H9 (cell line): ENCODE results near the gene ZNF576. TPM values are rescaled to one million over a fixed set of nuclear protein-coding genes. Genes with fewer than 3 reads are reported as not detected.

Experiments used
- DNase-seq: peaks from one replicate; pipeline ENCODE4 v3.0.0-alpha.2; 2017
- H2AFZ ChIP-seq: one replicate; pipeline ENCODE4 v1.6.1; 2013; ENCODE audit warnings: mild to moderate bottlenecking, low read length, control low read depth, moderate library complexity
- H2AK5ac ChIP-seq: 2 replicates; pipeline ENCODE4 v1.6.1; 2013; ENCODE audit warnings: low read length, control low read depth, mixed read lengths; ENCODE audit not compliant: insufficient read length
- H2BK120ac ChIP-seq: one replicate; pipeline ENCODE4 v1.6.1; 2013; ENCODE audit warnings: low read depth, mild to moderate bottlenecking, low read length, control low read depth, inconsistent platforms; ENCODE audit not compliant: poor library complexity, severe bottlenecking
- H2BK12ac ChIP-seq: 2 replicates; pipeline ENCODE4 v1.6.1; 2013; ENCODE audit warnings: low read length, control low read depth, mixed read lengths, low read depth; ENCODE audit not compliant: insufficient read length
- H2BK15ac ChIP-seq: 2 replicates; pipeline ENCODE4 v1.6.1; 2013; ENCODE audit warnings: low read depth, low read length, control low read depth
- H2BK20ac ChIP-seq: one replicate; pipeline ENCODE4 v1.6.1; 2013; ENCODE audit warnings: low read depth, mild to moderate bottlenecking, low read length, control low read depth, inconsistent platforms; ENCODE audit not compliant: poor library complexity, severe bottlenecking
- H2BK5ac ChIP-seq: 2 replicates; pipeline ENCODE4 v1.6.1; 2013; ENCODE audit warnings: low read length, control low read depth, mixed read lengths; ENCODE audit not compliant: insufficient read length
- H3K14ac ChIP-seq: 2 replicates; pipeline ENCODE4 v1.6.1; 2013; ENCODE audit warnings: low read length, control low read depth; ENCODE audit not compliant: insufficient read depth
- H3K18ac ChIP-seq: 2 replicates; pipeline ENCODE4 v1.6.1; 2013; ENCODE audit warnings: low read depth, mild to moderate bottlenecking, mixed read lengths, low read length, control low read depth; ENCODE audit not compliant: insufficient read length
- H3K23ac ChIP-seq: 2 replicates; pipeline ENCODE4 v1.6.1; 2013; ENCODE audit warnings: low read length, control low read depth, mixed read lengths, low read depth; ENCODE audit not compliant: insufficient read length
- H3K23me2 ChIP-seq: 2 replicates; pipeline ENCODE4 v1.6.1; 2013; ENCODE audit warnings: low read depth, mild to moderate bottlenecking, mixed read lengths, low read length, control low read depth; ENCODE audit not compliant: insufficient read length, poor library complexity, severe bottlenecking
- H3K27ac ChIP-seq: 2 replicates; pipeline ENCODE4 v1.5.1; 2013; ENCODE audit warnings: low read length, control low read depth, mixed read lengths, low read depth; ENCODE audit not compliant: insufficient read length
- H3K27me3 ChIP-seq: 2 replicates; pipeline ENCODE4 v1.6.1; 2013; ENCODE audit warnings: low read length, control low read depth, inconsistent platforms; ENCODE audit not compliant: insufficient read depth
- H3K4ac ChIP-seq: 2 replicates; pipeline ENCODE4 v1.6.1; 2013; ENCODE audit warnings: low read depth, mild to moderate bottlenecking, control low read depth, inconsistent platforms, low read length, moderate library complexity
- H3K4me1 ChIP-seq: 2 replicates; pipeline ENCODE4 v1.6.1; 2013; ENCODE audit warnings: low read length, control low read depth, inconsistent platforms; ENCODE audit not compliant: insufficient read depth
- H3K4me2 ChIP-seq: 2 replicates; pipeline ENCODE4 v1.6.1; 2013; ENCODE audit warnings: low read length, control low read depth, mixed read lengths; ENCODE audit not compliant: insufficient read length, insufficient read depth
- H3K56ac ChIP-seq: 2 replicates; pipeline ENCODE4 v1.6.1; 2013; ENCODE audit warnings: low read depth, mild to moderate bottlenecking, mixed read lengths, low read length, control low read depth; ENCODE audit not compliant: insufficient read length
- H3K79me1 ChIP-seq: 2 replicates; pipeline ENCODE4 v1.6.1; 2013; ENCODE audit warnings: low read depth, mild to moderate bottlenecking, moderate library complexity, low read length, control low read depth, inconsistent platforms; ENCODE audit not compliant: insufficient read depth, poor library complexity, severe bottlenecking
- H3K79me2 ChIP-seq: 2 replicates; pipeline ENCODE4 v1.6.1; 2013; ENCODE audit warnings: low read length, control low read depth, inconsistent platforms; ENCODE audit not compliant: insufficient read depth
- H3K9ac ChIP-seq: 2 replicates; pipeline ENCODE4 v1.6.1; 2013; ENCODE audit warnings: low read length, control low read depth, mixed read lengths; ENCODE audit not compliant: insufficient read length; ENCODE audit errors: extremely low read depth
- H3K9me3 ChIP-seq: one replicate; pipeline ENCODE4 v1.6.1; 2013; ENCODE audit warnings: low read depth, low read length, inconsistent platforms; ENCODE audit not compliant: control insufficient read depth
- H3T11ph ChIP-seq: one replicate; pipeline ENCODE4 v1.6.1; 2013; ENCODE audit warnings: mild to moderate bottlenecking, low read length, control low read depth, inconsistent platforms
- H4K20me1 ChIP-seq: one replicate; pipeline ENCODE4 v1.6.1; 2013; ENCODE audit not compliant: control insufficient read depth, insufficient read length, insufficient read depth
- H4K5ac ChIP-seq: 2 replicates; pipeline ENCODE4 v1.6.1; 2013; ENCODE audit warnings: low read depth, mild to moderate bottlenecking, mixed read lengths, low read length, control low read depth; ENCODE audit not compliant: insufficient read length
- H4K8ac ChIP-seq: replicated peaks from 2 replicates; pipeline ENCODE4 v1.6.1; 2013; ENCODE audit warnings: low read length, control low read depth, mixed read lengths, low read depth; ENCODE audit not compliant: insufficient read length
- H4K91ac ChIP-seq: 2 replicates; pipeline ENCODE4 v1.6.1; 2013; ENCODE audit warnings: low read depth, mild to moderate bottlenecking, moderate library complexity, mixed read lengths, low read length, control low read depth; ENCODE audit not compliant: insufficient read length
- H3K27ac Mint-ChIP-seq, 3 experiments: 2 replicates in 2 of 3; 3 replicates in 1 of 3; pipeline ENCODE4 v1.8.0; 2020 to 2021; ENCODE audit warnings: mixed read lengths in 3 of 3, mild to moderate bottlenecking in 1 of 3, moderate library complexity in 1 of 3
- H3K27me3 Mint-ChIP-seq: 2 replicates; pipeline ENCODE4 v1.8.0; 2021; ENCODE audit warnings: low read depth, mild to moderate bottlenecking, moderate library complexity, mixed read lengths
- H3K36me3 Mint-ChIP-seq, 3 experiments: 2 replicates in 2 of 3; 3 replicates in 1 of 3; pipeline ENCODE4 v1.8.0; 2020 to 2021; ENCODE audit warnings: low read depth in 3 of 3, mixed read lengths in 3 of 3; ENCODE audit not compliant: insufficient read depth in 1 of 3
- H3K4me1 Mint-ChIP-seq, 2 experiments: 2 replicates each; pipeline ENCODE4 v1.8.0; 2020; ENCODE audit warnings: mixed read lengths in 2 of 2
- H3K4me3 Mint-ChIP-seq, 2 experiments: 2 replicates in 1 of 2; 3 replicates in 1 of 2; pipeline ENCODE4 v1.8.0; 2020 to 2021; ENCODE audit warnings: mild to moderate bottlenecking in 2 of 2, mixed read lengths in 2 of 2, moderate library complexity in 1 of 2
- H3K9me3 Mint-ChIP-seq, 2 experiments: 2 replicates in 1 of 2; 3 replicates in 1 of 2; pipeline ENCODE4 v1.8.0; 2020; ENCODE audit warnings: mild to moderate bottlenecking in 2 of 2, mixed read lengths in 2 of 2, moderate library complexity in 1 of 2
- WGBS: extraction: QIAGEN DNeasy Blood & Tissue Kit; methylation state at CpG from one replicate; pipeline ENCODE4 v1.1.7; 2013; ENCODE audit warnings: missing lambda C conversion rate, low lambda C conversion rate, mixed read lengths; ENCODE audit not compliant: insufficient read length; ENCODE audit errors: extremely low coverage; 5-methylcytosine and 5-hydroxymethylcytosine counted together
- total RNA-seq: library from RNA; stranded (reverse); gene quantifications from 2 replicates; pipeline ENCODE4 v1.2.1, GENCODE V29; 2021
- TF ChIP-seq, protein P1 (sequence below): fragments of 200-600 bp; sonication (generic); conservative IDR thresholded peaks from 3 replicates; pipeline ENCODE4 v1.8.0; 2021; ENCODE audit warnings: antibody characterized with exemption, mild to moderate bottlenecking

Gene ZNF576
- total RNA-seq, 1 experiment from 2014 or later, result 19.7 TPM

GRCh38 chr19:43633520-43633919 is 37.1 kb downstream of the ZNF576 start:
- Histone ChIP-seq H3K79me2 (no peaks in the 10 kb centered on the region), H2BK15ac (no peak overlapping the region), H2BK120ac (no peak overlapping the region), H4K20me1 (no peaks in the 10 kb centered on the region), H2AFZ (no peak overlapping the region), H3K9ac (no peak overlapping the region), H3K27ac (no peak overlapping the region), H3K18ac (no peak overlapping the region), H4K5ac (no peak overlapping the region), H3K14ac (no peak overlapping the region), H3K56ac (no peak overlapping the region), H3K9me3 (no peaks in the 10 kb centered on the region), H2BK5ac (no peak overlapping the region), H3K23me2 (peaks cover 10% of the 10 kb centered on the region), H2BK12ac (no peak overlapping the region), H3K23ac (no peak overlapping the region), H3T11ph (no peak overlapping the region), H3K27me3 (peaks cover 5% of the 10 kb centered on the region; the same call in 1 of the 2 replicates), H3K4me1 (peaks cover 3% of the 10 kb centered on the region; the same call in 1 of the 2 replicates), H4K91ac (no peak overlapping the region), H2BK20ac (no peak overlapping the region), H3K79me1 (no peaks in the 10 kb centered on the region), H2AK5ac (no peak overlapping the region), H4K8ac (no peak overlapping the region), H3K4ac (no peak overlapping the region), H3K4me2 (no peak overlapping the region)
- Mint-ChIP-seq H3K4me3 (no peak overlapping the region), H3K36me3 (0 out of 7 replicates have a peak, but pooled peaks cover 0 to 2% (median 0%) of the 10 kb centered on the region in 3 experiments), H3K27ac (no peak overlapping the region), H3K27me3 (peaks cover 59% of the 10 kb centered on the region), H3K9me3 (no peaks in the 10 kb centered on the region), H3K4me1 (peaks cover 12 to 26% of the 10 kb centered on the region in 2 experiments)
- WGBS, result no CpG with 5 or more reads among the region's 4 CpGs
- no peak for DNase-seq
- TF ChIP-seq, protein P1, sequence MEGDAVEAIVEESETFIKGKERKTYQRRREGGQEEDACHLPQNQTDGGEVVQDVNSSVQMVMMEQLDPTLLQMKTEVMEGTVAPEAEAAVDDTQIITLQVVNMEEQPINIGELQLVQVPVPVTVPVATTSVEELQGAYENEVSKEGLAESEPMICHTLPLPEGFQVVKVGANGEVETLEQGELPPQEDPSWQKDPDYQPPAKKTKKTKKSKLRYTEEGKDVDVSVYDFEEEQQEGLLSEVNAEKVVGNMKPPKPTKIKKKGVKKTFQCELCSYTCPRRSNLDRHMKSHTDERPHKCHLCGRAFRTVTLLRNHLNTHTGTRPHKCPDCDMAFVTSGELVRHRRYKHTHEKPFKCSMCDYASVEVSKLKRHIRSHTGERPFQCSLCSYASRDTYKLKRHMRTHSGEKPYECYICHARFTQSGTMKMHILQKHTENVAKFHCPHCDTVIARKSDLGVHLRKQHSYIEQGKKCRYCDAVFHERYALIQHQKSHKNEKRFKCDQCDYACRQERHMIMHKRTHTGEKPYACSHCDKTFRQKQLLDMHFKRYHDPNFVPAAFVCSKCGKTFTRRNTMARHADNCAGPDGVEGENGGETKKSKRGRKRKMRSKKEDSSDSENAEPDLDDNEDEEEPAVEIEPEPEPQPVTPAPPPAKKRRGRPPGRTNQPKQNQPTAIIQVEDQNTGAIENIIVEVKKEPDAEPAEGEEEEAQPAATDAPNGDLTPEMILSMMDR, result no peak
